Upper lobe of left lung (tissue), 6 donors: ENCODE measurements around the gene PREB. TPM values are rescaled to one million over a fixed set of nuclear protein-coding genes. Genes with fewer than 3 reads are reported as not detected.
A peak's percentile ranks its signal among the peaks of the same experiment; 100 is the strongest.

Source experiments
- ATAC-seq, 2 donors: fragments of 200-7000 bp; cut with Tn5 transposase; one replicate each; pipeline ENCODE4 v1.9.1; 2022; ENCODE audit warnings: mild to moderate bottlenecking in 2 of 2, moderate library complexity in 2 of 2; ENCODE audit not compliant: low FRiP score in 2 of 2
- DNase-seq, 2 donors: peaks; one replicate each; pipeline ENCODE4 v3.0.0-alpha.2; 2019 to 2020
- H3K27ac ChIP-seq, 4 donors: fragments of 200-600 bp; sonication (generic); one replicate each; pipeline ENCODE4 v1.5.1; 2016 to 2019
- H3K27me3 ChIP-seq, 4 donors: fragments of 200-600 bp; sonication (generic); one replicate each; pipeline ENCODE4 v1.5.1; 2017 to 2019
- H3K36me3 ChIP-seq, 4 donors: fragments of 200-600 bp; sonication (generic); one replicate each; pipeline ENCODE4 v1.5.1; 2016 to 2019
- H3K4me1 ChIP-seq, 4 donors: fragments of 200-600 bp; sonication (generic); one replicate each; pipeline ENCODE4 v1.5.1; 2018 to 2019
- H3K4me3 ChIP-seq, 4 donors: fragments of 200-600 bp; sonication (generic); one replicate each; pipeline ENCODE4 v1.5.1; 2017 to 2019; ENCODE audit warnings: mild to moderate bottlenecking in 2 of 4, moderate library complexity in 1 of 4
- H3K9me3 ChIP-seq, 4 donors: fragments of 200-600 bp; sonication (generic); one replicate each; pipeline ENCODE4 v1.5.1; 2018 to 2019
- EP300 ChIP-seq, 4 donors: sonication (generic); formaldehyde crosslinking; IDR thresholded peaks; one replicate each; pipeline ENCODE4 v1.5.1; 2017; ENCODE audit warnings: antibody characterized with exemption in 4 of 4, control low read depth in 2 of 4
- POLR2A ChIP-seq, 4 donors: fragments of 450-650 bp; IDR thresholded peaks; one replicate each; pipeline ENCODE4 v1.5.1; 2016 to 2017; ENCODE audit warnings: antibody characterized with exemption in 4 of 4, mild to moderate bottlenecking in 2 of 4
- POLR2AphosphoS5 ChIP-seq, 2 donors: sonication (generic); formaldehyde crosslinking; IDR thresholded peaks; one replicate each; pipeline ENCODE4 v1.5.1; 2017; ENCODE audit warnings: antibody characterized with exemption in 2 of 2
- WGBS, 2 donors: methylation state at CpG; one replicate each; pipeline ENCODE4 v1.1.5; 2017 to 2018; 5-methylcytosine and 5-hydroxymethylcytosine counted together
- total RNA-seq, 6 donors: library from RNA; depleted of rRNA in 4 of 6; stranded (reverse); fragments of >200 nt in 4 of 6; gene quantifications; one replicate each; pipeline versions ENCODE4 v1.1.0 to v1.2.1, GENCODE V29; 2016 to 2021
- TF ChIP-seq, protein P1 (sequence below), 6 experiments: fragments of 450-650 bp in 4 of 6; fragments of 200-600 bp in 2 of 6; sonication (generic) in 2 of 6; IDR thresholded peaks; one replicate each; pipeline ENCODE4 v1.5.1; 2016 to 2019; ENCODE audit warnings: antibody characterized with exemption in 6 of 6
- donor health status: DM: no; HTN: no; CAD: no; lungs with moderate emphysema.
- donor health status: DM: no; HTN: yes; CAD: no; lungs with severe emphysema.

Gene PREB
- total RNA-seq, 6 donors from 2014 or later: 45.7 to 102 (median 66.0) TPM

DNA sequence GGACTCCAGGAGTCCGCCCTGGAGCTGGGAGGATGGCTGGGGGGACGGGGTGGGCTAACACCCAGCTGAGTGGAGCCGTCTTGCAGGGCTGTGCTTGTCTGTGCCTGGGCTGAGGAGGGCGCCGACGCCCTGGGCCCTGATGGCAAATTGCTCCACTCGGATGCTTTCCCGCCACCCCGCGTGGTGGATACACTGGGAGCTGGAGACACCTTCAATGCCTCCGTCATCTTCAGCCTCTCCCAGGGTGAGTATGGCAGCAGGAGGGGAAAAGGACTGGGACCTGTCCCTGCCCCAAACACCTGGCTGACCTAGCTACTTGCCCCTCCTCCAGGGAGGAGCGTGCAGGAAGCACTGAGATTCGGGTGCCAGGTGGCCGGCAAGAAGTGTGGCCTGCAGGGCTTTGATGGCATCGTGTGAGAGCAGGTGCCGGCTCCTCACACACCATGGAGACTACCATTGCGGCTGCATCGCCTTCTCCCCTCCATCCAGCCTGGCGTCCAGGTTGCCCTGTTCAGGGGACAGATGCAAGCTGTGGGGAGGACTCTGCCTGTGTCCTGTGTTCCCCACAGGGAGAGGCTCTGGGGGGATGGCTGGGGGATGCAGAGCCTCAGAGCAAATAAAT, 35.0 kb downstream of the PREB start:
- TF ChIP-seq POLR2AphosphoS5 (IDR thresholded peaks at IDR 0.05) (no peak), POLR2A (IDR thresholded peaks at IDR 0.05) (no peak), EP300 (IDR thresholded peaks at IDR 0.05) (no peak)
- TF ChIP-seq, protein P1, sequence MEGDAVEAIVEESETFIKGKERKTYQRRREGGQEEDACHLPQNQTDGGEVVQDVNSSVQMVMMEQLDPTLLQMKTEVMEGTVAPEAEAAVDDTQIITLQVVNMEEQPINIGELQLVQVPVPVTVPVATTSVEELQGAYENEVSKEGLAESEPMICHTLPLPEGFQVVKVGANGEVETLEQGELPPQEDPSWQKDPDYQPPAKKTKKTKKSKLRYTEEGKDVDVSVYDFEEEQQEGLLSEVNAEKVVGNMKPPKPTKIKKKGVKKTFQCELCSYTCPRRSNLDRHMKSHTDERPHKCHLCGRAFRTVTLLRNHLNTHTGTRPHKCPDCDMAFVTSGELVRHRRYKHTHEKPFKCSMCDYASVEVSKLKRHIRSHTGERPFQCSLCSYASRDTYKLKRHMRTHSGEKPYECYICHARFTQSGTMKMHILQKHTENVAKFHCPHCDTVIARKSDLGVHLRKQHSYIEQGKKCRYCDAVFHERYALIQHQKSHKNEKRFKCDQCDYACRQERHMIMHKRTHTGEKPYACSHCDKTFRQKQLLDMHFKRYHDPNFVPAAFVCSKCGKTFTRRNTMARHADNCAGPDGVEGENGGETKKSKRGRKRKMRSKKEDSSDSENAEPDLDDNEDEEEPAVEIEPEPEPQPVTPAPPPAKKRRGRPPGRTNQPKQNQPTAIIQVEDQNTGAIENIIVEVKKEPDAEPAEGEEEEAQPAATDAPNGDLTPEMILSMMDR (IDR thresholded peaks at IDR 0.05): no peak
- no peaks in the 10 kb centered on the region for H3K36me3 ChIP-seq
- 91 to 95% methylated on average over 14 to 16 of the region's 19 CpGs for WGBS, 2 donors
- no peak for ATAC-seq
- peaks cover 7 to 15% (median 10%) of the 10 kb centered on the region in 4 donors for H3K4me1 ChIP-seq
- H3K27ac ChIP-seq: no peak overlapping the region
- no peak overlapping the region for H3K4me3 ChIP-seq
- H3K9me3 ChIP-seq: no peaks in the 10 kb centered on the region
- DNase-seq: peak in 1 of 2 donors; percentile 52
- H3K27me3 ChIP-seq: no peaks in the 10 kb centered on the region

DNA sequence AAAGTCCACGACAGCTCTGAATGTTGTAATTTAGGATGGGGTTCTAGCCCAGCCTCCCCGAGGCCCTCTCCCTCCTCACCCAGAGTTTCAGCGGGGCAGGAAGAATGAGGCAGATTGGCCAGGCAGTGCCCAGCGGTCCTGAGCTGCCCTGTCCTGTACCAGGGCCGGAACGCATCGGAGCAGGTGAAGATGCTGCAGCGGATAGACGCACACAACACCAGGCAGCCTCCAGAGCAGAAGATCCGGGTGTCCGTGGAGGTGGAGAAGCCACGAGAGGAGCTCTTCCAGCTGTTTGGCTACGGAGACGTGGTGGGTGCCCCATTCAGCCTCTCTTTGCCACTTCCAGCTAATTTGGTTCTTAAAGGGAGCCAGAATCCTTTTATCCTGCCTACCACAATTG, 37.1 kb downstream of the PREB start:
- Histone ChIP-seq H3K9me3 (no peaks in the 10 kb centered on the region), H3K4me1 (peaks cover 7 to 15% (median 10%) of the 10 kb centered on the region in 4 donors), H3K4me3 (no peak overlapping the region), H3K27me3 (no peaks in the 10 kb centered on the region), H3K27ac (no peak overlapping the region), H3K36me3 (no peaks in the 10 kb centered on the region)
- ATAC-seq: no peak
- peak in 1 of 2 donors; percentile 28 for DNase-seq
- TF ChIP-seq EP300 (IDR thresholded peaks at IDR 0.05): no peak
- TF ChIP-seq, protein P1 (IDR thresholded peaks at IDR 0.05): no peak
- TF ChIP-seq POLR2AphosphoS5 (IDR thresholded peaks at IDR 0.05): no peak
- TF ChIP-seq POLR2A (IDR thresholded peaks at IDR 0.05): no peak
- 89 to 91% methylated on average over 14 of the region's 14 CpGs for WGBS, 2 donors

DNA sequence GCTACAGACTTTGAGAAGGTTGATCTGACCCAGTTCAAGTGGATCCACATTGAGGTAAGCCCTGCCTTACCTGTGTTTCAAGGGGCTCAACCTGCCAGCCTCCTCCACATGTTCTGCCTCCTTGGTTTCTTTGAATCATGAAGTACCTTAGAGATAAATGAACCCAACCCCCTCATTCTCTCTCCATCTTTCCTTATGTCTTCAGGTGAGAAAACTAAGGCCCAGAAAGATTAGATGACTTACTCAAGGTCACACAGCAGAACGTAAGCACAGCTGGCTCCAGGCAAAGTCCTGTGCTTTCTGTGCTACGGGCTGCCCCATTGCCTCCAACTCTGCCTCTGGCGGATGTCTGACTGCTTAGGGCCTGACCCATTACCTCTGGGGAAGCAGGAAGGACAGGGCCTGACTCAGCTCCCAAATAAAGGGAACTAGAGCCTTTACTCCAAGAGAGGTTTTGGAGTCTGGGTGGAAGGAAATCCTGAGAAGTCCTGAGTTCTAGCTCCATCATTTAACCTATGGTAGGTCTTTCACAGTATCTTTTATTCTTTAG, 37.6 kb downstream of the PREB start:
- WGBS, 2 donors: 65 to 82% methylated on average over 3 of the region's 3 CpGs
- no peaks in the 10 kb centered on the region for H3K9me3 ChIP-seq
- no peak overlapping the region for H3K4me3 ChIP-seq
- no peaks in the 10 kb centered on the region for H3K27me3 ChIP-seq
- DNase-seq (no peak), ATAC-seq (peak in 1 of 2 donors; percentile 44)
- H3K4me1 ChIP-seq: peaks cover 7 to 15% (median 10%) of the 10 kb centered on the region in 4 donors
- peak overlapping the region in 2 of 4 donors; percentile 41 to 47 for H3K27ac ChIP-seq
- no peaks in the 10 kb centered on the region for H3K36me3 ChIP-seq
- TF ChIP-seq EP300 (IDR thresholded peaks at IDR 0.05): no peak
- no peak for TF ChIP-seq POLR2AphosphoS5 (IDR thresholded peaks at IDR 0.05)
- TF ChIP-seq, protein P1 (IDR thresholded peaks at IDR 0.05): no peak
- TF ChIP-seq POLR2A (IDR thresholded peaks at IDR 0.05): no peak

DNA sequence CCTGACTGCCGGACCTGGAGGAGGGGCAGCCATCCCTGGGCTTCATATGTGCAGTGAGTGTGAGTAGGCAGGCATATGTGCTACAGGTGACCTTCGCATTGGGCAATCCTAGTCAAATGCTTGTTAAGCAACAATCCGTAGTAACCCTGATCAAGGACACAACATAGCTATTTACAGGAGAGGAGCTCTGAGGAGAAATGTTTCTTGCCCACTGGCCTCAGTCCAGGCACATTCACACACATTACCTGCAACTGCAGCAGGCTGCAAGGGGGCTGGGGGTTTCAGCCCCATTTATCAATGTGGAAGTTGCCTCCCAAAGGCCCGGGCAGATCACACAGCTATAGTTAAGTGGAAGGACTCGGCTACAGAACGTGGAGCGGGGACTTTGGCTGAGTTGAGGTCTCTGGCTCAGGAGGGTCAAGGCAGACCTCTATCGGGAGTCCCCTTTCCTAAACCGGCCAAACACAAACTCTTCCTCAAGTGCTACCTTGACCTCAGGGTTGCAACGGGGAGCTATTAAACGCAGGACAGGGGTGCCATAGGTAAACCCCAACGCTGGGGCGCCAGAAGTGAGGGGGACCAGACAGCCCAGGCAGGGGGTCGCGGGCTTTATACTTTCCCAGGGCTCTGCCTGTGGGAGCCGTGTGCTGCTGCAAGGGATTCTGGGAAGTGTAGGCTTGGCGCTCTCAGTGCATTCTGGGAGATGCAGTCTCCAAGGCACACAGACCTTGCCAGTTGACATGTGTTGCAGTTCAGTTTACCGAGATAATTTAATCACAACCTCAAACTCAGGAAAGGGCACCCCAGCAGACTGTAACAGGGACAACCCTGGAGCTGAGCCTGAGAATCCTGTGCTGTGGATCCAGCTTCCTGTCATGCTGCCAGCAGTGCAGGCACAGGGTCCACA, 38.4 kb downstream of the PREB start:
- Histone ChIP-seq H3K27me3 (no peaks in the 10 kb centered on the region), H3K4me1 (peaks cover 7 to 15% (median 10%) of the 10 kb centered on the region in 4 donors), H3K4me3 (peak overlapping the region in 3 of 4 donors; percentile 30 to 49 (median 44)), H3K36me3 (no peaks in the 10 kb centered on the region), H3K27ac (peak overlapping the region in 2 of 4 donors; percentile 41 to 47), H3K9me3 (no peaks in the 10 kb centered on the region)
- DNase-seq (peak; percentile 27 to 63), ATAC-seq (peak; percentile 78 to 88)
- TF ChIP-seq POLR2AphosphoS5 (IDR thresholded peaks at IDR 0.05): no peak
- no peak for TF ChIP-seq POLR2A (IDR thresholded peaks at IDR 0.05)
- TF ChIP-seq, protein P1 (IDR thresholded peaks at IDR 0.05): no peak
- no peak for TF ChIP-seq EP300 (IDR thresholded peaks at IDR 0.05)
- 37 to 41% methylated on average over 4 to 14 of the region's 18 CpGs for WGBS, 2 donors
